ENCODE results near the gene TSPAN9.
A peak's percentile ranks its signal among the peaks of the same experiment; 100 is the strongest.

Gene TSPAN9

GRCh38 chr12:3323002-3323685 lies 246.0 kb downstream of the TSPAN9 start:
- no peak for DNase-seq

DNA sequence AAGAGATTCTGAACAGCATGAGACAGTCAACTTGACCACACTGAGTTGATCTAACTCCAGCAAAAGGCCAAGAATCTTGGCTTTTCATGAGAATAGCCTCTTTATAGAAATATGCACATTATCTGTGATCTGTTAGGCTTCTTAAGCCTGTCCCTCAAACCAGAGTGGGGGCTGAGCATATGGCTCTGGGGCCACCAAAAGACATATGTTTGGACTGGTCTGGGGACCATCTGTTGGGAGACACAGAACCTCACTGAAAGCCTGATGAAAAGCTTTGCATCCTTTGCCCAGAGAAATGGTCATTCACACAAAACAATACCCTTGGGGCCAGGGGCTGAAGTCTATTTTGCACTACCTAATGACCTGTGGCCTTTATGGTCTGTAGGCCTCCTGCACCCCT lies 248.6 kb downstream of the TSPAN9 start:
- DNase-seq = no peak

DNA sequence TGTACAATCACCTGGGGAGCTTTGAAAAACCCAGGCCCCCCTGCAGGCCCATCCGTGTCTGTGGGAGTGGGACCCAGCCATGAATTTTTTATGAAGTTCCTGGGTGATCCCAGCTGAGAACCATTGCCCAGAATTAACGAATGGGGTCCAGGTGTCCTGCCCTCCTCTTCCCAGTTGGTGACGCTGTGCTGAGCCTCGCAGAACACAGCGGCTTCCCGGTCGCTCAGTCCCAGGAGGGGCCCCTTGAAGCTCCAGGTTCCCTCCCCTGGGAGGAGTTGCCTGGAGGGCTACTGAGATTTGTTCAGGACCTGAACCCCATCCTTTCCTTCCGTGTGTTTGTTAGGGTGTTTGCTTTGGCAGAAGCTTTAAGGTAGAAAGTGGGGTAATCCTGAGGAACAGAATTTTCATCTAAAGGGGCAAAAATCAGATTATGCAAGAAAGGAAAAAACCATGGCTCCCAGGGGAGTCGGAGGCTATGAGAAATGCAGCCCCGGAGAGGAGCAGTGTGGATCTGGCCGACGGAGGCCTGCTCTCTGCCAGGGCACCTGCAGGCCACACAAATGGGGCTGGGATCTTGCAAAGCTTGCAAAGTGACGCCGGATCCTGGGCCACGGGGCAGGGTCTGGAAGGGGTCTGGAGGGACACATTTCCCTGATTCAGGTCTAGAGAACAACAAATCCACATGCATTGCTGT lies 249.1 kb downstream of the TSPAN9 start:
- DNase-seq = no peak

GRCh38 chr12:3326850-3327780 lies 249.9 kb downstream of the TSPAN9 start:
- peak; percentile 22 to 52 (median 36) for DNase-seq

DNA sequence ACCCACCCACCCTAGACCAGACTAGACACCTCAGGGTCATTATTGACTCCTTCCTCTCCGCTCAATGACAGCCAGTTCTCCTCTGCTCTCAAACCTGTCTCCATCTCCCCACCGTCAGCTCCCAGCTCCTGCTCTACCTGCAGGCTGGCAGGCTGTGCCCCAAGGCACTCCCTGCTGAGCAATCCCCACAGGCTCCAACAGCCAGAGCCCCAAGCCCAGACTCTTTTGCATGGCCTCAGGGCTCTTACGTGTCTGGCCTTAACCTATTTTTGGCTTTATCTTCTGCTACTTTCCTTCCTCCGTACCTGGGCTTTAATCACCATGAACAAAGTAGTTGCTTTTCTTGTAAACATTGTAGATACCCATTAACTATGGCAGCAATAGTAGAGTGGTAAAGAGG lies 250.9 kb downstream of the TSPAN9 start:
- DNase-seq = no peak

- DNase-seq = no peak
Observed at GRCh38 chr12:3328571-3328970, 251.4 kb downstream of the TSPAN9 start.

DNA sequence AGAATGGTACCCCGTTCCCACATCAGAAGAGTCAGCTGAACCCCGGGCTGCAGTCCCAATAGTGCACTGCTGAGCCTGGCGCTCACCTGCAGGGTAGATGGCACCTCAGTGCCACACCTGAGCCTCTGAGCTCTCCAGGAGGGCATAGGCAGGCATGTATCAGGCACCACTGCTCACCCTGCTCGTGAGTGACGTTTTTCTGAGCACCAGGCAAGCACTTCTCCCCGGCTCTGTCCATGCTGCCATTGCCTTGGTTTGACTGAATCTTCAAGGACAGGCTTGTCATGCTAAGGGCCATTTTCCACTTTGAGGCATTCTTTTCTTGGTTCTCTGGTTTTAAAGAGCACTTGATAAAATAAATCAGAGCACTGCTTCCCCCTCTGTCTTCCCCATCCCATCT lies 252.2 kb downstream of the TSPAN9 start:
- DNase-seq = no peak

- DNase-seq = no peak
Observed at GRCh38 chr12:3330976-3331510, 253.9 kb downstream of the TSPAN9 start.

DNA sequence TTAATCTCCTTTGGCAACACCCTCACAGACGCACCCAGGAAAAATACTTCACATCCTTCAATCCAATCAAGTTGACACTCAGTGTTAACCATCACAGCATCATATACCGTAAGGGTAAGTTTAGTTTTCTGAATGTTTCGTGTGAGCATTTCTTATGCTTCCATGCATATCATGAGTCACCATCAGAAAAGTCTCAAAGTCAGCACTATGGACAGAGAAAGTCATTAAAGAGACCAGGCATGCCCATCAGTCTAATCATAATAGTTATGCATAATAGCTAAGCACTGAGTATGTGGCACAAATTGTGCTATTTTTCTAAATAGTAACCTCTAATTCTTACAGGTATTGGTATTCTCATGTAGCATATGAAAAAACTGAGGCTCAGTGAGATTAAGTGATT lies 255.0 kb downstream of the TSPAN9 start:
- DNase-seq = no peak

- DNase-seq = peak in 2 of 3 donors; percentile 7 to 34
Observed at GRCh38 chr12:3333583-3333982, 256.4 kb downstream of the TSPAN9 start.

DNA sequence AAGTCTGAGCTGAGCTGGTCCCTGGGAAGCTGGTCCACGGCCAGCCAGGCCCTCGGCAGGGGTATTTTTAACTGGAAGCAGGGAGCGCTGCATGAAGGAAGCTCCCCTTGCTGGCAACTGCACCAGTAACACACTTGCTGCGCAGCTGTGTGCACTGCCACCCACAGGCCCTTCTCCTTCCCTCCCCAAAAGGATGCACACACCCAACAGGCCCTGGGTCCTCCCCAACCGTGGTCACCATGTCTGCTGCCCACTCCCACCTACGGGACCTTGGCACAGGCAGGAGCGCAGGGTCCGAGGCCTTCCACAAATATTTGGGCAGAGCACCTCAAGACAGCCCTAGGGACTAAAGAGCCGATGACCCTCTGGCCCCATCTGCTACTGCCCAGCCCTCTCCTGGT lies 256.8 kb downstream of the TSPAN9 start:
- DNase-seq = no peak

DNA sequence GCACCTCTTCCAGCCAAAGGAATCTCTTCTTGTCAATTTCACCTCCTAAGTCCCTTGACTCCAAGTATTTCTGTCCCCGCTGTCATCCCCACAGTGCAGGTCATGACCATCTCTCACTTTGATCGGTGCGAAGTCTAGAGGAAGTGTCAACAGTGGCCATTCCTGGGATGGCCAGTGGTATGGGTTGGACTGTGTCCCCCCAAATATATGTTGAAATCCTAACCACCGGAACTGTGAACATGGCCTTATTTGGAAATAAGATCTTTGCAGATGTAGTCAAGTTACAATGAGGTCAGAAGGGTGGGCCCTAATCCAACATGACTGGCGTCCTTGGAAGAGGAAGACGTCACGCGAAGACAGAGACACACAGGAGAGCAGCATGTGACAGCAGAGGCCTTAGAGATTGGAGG lies 257.9 kb downstream of the TSPAN9 start:
- no peak for DNase-seq
